ENCODE data around the gene COL20A1.
"Not testable (repeated sequence)": the region's sequence is repeated elsewhere in the genome, so short reads cannot be mapped to it uniquely, and the experiment has no call there.

The COL20A1 gene

GRCh38 chr20:63375438-63375837 is 82.5 kb downstream of the COL20A1 start:
- H3K27ac ChIP-seq (ENCODE audit: low read length): no peak overlapping the region
- no peaks in the 10 kb centered on the region for H3K36me3 ChIP-seq (ENCODE audit: control insufficient read depth, insufficient read depth, low read length)
- H3K27me3 ChIP-seq (ENCODE audit: control insufficient read depth, insufficient read depth, low read length): no peaks in the 10 kb centered on the region
- no CpG with 5 or more reads among the region's 3 CpGs for WGBS (ENCODE audit: insufficient coverage, insufficient read length)
- H3K9me3 ChIP-seq (ENCODE audit: control insufficient read depth, insufficient read depth, low read length): no peaks in the 10 kb centered on the region
- peaks cover 5% of the 10 kb centered on the region; the same call in 1 of the 2 replicates for H3K4me1 ChIP-seq (ENCODE audit: control insufficient read depth, insufficient read depth, low read length)
- H3K4me3 ChIP-seq (ENCODE audit: low read length): no peak overlapping the region
- no peak for DNase-seq (ENCODE audit: low read depth, low spot score)

GRCh38 chr20:63376283-63377250 is 83.6 kb downstream of the COL20A1 start:
- no peaks in the 10 kb centered on the region for H3K36me3 ChIP-seq (ENCODE audit: control insufficient read depth, insufficient read depth, low read length)
- H3K9me3 ChIP-seq (ENCODE audit: control insufficient read depth, insufficient read depth, low read length): no peaks in the 10 kb centered on the region
- WGBS (ENCODE audit: insufficient coverage, insufficient read length): no CpG with 5 or more reads among the region's 31 CpGs
- no peak overlapping the region for H3K27ac ChIP-seq (ENCODE audit: low read length)
- peaks cover 3% of the 10 kb centered on the region; the same call in 1 of the 2 replicates for H3K4me1 ChIP-seq (ENCODE audit: control insufficient read depth, insufficient read depth, low read length)
- DNase-seq (ENCODE audit: low read depth, low spot score): no peak
- no peak overlapping the region for H3K4me3 ChIP-seq (ENCODE audit: low read length)
- no peaks in the 10 kb centered on the region for H3K27me3 ChIP-seq (ENCODE audit: control insufficient read depth, insufficient read depth, low read length)

DNA sequence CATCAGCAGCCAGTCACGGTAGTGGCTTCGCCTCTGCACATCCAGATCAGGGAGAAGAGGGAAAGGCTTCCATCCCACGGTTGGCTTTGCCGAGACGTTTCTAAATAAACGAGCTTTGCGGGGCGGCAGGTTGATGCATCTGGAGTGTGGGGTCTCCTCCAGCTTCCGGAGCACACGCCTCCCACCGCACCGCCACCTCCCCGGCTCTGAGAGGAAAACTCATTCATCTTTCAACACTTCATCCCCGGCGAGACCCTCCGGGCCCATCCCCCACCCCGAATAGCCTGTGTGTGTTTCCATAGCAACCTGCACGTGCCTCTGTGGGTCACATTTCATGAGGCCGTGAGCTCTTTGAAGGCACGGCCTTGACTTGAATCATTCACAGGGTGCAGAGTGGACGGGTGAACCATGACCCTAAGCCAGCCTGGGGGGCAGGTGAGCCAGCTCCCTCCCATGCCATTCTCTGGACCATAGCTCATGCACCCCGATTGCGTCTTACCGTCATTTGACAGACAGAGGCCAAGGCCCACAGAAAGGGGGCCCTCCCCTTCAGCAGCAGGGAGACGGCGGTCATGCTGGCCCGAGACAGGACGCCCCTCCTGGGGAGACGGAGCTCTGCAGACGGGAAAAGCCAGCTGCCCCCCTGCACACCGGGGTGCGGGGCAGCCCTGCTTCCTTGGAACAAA is 84.4 kb downstream of the COL20A1 start:
- no peak overlapping the region for H3K27ac ChIP-seq (ENCODE audit: low read length)
- DNase-seq (ENCODE audit: low read depth, low spot score): no peak
- no CpG with 5 or more reads among the region's 32 CpGs for WGBS (ENCODE audit: insufficient coverage, insufficient read length)
- H3K27me3 ChIP-seq (ENCODE audit: control insufficient read depth, insufficient read depth, low read length): no peaks in the 10 kb centered on the region
- no peak overlapping the region for H3K4me3 ChIP-seq (ENCODE audit: low read length)
- no peaks in the 10 kb centered on the region for H3K36me3 ChIP-seq (ENCODE audit: control insufficient read depth, insufficient read depth, low read length)
- H3K9me3 ChIP-seq (ENCODE audit: control insufficient read depth, insufficient read depth, low read length): no peaks in the 10 kb centered on the region
- peaks cover 5% of the 10 kb centered on the region; the same call in 1 of the 2 replicates for H3K4me1 ChIP-seq (ENCODE audit: control insufficient read depth, insufficient read depth, low read length)

- no peak overlapping the region for H3K4me3 ChIP-seq (ENCODE audit: low read length)
- H3K27me3 ChIP-seq (ENCODE audit: control insufficient read depth, insufficient read depth, low read length): no peaks in the 10 kb centered on the region
- WGBS (ENCODE audit: insufficient coverage, insufficient read length): no CpG with 5 or more reads among the region's 15 CpGs
- DNase-seq (ENCODE audit: low read depth, low spot score): no peak
- H3K27ac ChIP-seq (ENCODE audit: low read length): no peak overlapping the region
- H3K4me1 ChIP-seq (ENCODE audit: control insufficient read depth, insufficient read depth, low read length): peaks cover 5% of the 10 kb centered on the region; the same call in 1 of the 2 replicates
- H3K36me3 ChIP-seq (ENCODE audit: control insufficient read depth, insufficient read depth, low read length): no peaks in the 10 kb centered on the region
- no peaks in the 10 kb centered on the region for H3K9me3 ChIP-seq (ENCODE audit: control insufficient read depth, insufficient read depth, low read length)
These were observed 85.0 kb downstream of the COL20A1 start for GRCh38 chr20:63377951-63378381.

- Histone ChIP-seq H3K27me3 (ENCODE audit: control insufficient read depth, insufficient read depth, low read length) (no peaks in the 10 kb centered on the region), H3K36me3 (ENCODE audit: control insufficient read depth, insufficient read depth, low read length) (no peaks in the 10 kb centered on the region), H3K9me3 (ENCODE audit: control insufficient read depth, insufficient read depth, low read length) (no peaks in the 10 kb centered on the region), H3K4me3 (ENCODE audit: low read length) (no peak overlapping the region), H3K4me1 (ENCODE audit: control insufficient read depth, insufficient read depth, low read length) (peaks cover 7% of the 10 kb centered on the region; the same call in 1 of the 2 replicates), H3K27ac (ENCODE audit: low read length) (no peak overlapping the region)
- no CpG with 5 or more reads among the region's 12 CpGs for WGBS (ENCODE audit: insufficient coverage, insufficient read length)
- no peak for DNase-seq (ENCODE audit: low read depth, low spot score)
These were observed 85.6 kb downstream of the COL20A1 start for GRCh38 chr20:63378626-63379025.

DNA sequence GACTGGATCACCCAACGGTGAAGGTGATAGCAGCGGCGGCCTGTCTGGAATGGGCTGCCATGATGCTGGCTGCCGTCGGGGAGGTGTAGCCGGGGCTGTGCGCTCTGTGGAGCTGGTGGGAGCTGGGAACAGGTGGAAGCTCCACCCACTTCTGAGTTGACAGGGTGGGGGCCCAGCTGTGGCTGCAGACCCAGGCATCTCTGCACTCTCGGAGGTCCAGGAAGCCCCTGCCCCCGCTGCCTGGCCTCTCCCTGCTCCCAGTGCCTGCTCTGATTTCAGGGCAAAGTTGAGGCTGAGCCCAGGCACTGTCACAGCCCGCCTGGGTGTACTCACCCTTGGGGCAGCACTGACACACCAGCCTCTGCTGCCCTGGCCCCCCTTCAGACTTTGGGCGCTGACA is 86.3 kb downstream of the COL20A1 start:
- no peak for DNase-seq (ENCODE audit: low read depth, low spot score)
- Histone ChIP-seq H3K9me3 (ENCODE audit: control insufficient read depth, insufficient read depth, low read length) (no peaks in the 10 kb centered on the region), H3K36me3 (ENCODE audit: control insufficient read depth, insufficient read depth, low read length) (no peaks in the 10 kb centered on the region), H3K27me3 (ENCODE audit: control insufficient read depth, insufficient read depth, low read length) (no peaks in the 10 kb centered on the region), H3K4me1 (ENCODE audit: control insufficient read depth, insufficient read depth, low read length) (peaks cover 7% of the 10 kb centered on the region; the same call in 1 of the 2 replicates), H3K27ac (ENCODE audit: low read length) (no peak overlapping the region), H3K4me3 (ENCODE audit: low read length) (no peak overlapping the region)
- whole genome bisulfite sequencing (ENCODE audit: insufficient coverage, insufficient read length): no CpG with 5 or more reads among the region's 11 CpGs

DNA sequence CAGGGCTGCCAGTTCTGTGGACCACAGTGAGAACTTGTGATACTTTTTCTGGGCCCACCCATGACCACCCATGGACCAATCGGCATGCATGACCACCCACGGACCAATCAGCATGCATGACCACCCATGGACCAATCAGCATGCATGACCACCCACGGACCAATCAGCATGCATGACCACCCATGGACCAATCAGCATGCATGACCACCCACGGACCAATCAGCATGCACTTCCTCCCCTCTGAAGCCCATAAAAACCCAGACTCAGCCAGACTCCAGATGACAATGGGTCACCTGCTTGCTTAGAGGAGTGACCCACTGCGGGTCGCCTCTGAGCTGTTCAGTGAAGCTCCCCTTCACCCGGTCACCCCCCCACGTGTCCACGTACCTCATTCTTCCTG is 86.9 kb downstream of the COL20A1 start:
- H3K4me3 ChIP-seq (ENCODE audit: low read length); H3K27me3 ChIP-seq (ENCODE audit: control insufficient read depth, insufficient read depth, low read length); DNase-seq (ENCODE audit: low read depth, low spot score); H3K4me1 ChIP-seq (ENCODE audit: control insufficient read depth, insufficient read depth, low read length); H3K27ac ChIP-seq (ENCODE audit: low read length); H3K36me3 ChIP-seq (ENCODE audit: control insufficient read depth, insufficient read depth, low read length); H3K9me3 ChIP-seq (ENCODE audit: control insufficient read depth, insufficient read depth, low read length): not testable (repeated sequence)
- no CpG with 5 or more reads among the region's 9 CpGs for WGBS (ENCODE audit: insufficient coverage, insufficient read length)

- Histone ChIP-seq H3K4me3 (ENCODE audit: low read length) (no peak overlapping the region), H3K9me3 (ENCODE audit: control insufficient read depth, insufficient read depth, low read length) (no peaks in the 10 kb centered on the region), H3K27ac (ENCODE audit: low read length) (no peak overlapping the region), H3K27me3 (ENCODE audit: control insufficient read depth, insufficient read depth, low read length) (no peaks in the 10 kb centered on the region), H3K4me1 (ENCODE audit: control insufficient read depth, insufficient read depth, low read length) (peaks cover 7% of the 10 kb centered on the region; the same call in 1 of the 2 replicates), H3K36me3 (ENCODE audit: control insufficient read depth, insufficient read depth, low read length) (no peaks in the 10 kb centered on the region)
- no peak for DNase-seq (ENCODE audit: low read depth, low spot score)
- no CpG with 5 or more reads among the region's 21 CpGs for WGBS (ENCODE audit: insufficient coverage, insufficient read length)
These were observed 87.4 kb downstream of the COL20A1 start for GRCh38 chr20:63380346-63380870.

GRCh38 chr20:63381781-63382431 is 88.9 kb downstream of the COL20A1 start:
- Histone ChIP-seq H3K27me3 (ENCODE audit: control insufficient read depth, insufficient read depth, low read length) (no peaks in the 10 kb centered on the region), H3K36me3 (ENCODE audit: control insufficient read depth, insufficient read depth, low read length) (no peaks in the 10 kb centered on the region), H3K4me1 (ENCODE audit: control insufficient read depth, insufficient read depth, low read length) (peaks cover 7% of the 10 kb centered on the region; the same call in 1 of the 2 replicates), H3K27ac (ENCODE audit: low read length) (no peak overlapping the region), H3K9me3 (ENCODE audit: control insufficient read depth, insufficient read depth, low read length) (no peaks in the 10 kb centered on the region), H3K4me3 (ENCODE audit: low read length) (no peak overlapping the region)
- no CpG with 5 or more reads among the region's 22 CpGs for WGBS (ENCODE audit: insufficient coverage, insufficient read length)
- no peak for DNase-seq (ENCODE audit: low read depth, low spot score)

Measured in iPS DF 6.9 (cell line).